ENCODE results near the gene EXO5. TPM values are rescaled to one million over a fixed set of nuclear protein-coding genes. Genes with fewer than 3 reads are reported as not detected.
A peak's percentile ranks its signal among the peaks of the same experiment; 100 is the strongest.
"Not testable (repeated sequence)": the region's sequence is repeated elsewhere in the genome, so short reads cannot be mapped to it uniquely, and the experiment has no call there.

The EXO5 gene
- total RNA-seq, 4 donors from 2014 or later: 0.95 to 3.1 (median 1.7) TPM

DNA sequence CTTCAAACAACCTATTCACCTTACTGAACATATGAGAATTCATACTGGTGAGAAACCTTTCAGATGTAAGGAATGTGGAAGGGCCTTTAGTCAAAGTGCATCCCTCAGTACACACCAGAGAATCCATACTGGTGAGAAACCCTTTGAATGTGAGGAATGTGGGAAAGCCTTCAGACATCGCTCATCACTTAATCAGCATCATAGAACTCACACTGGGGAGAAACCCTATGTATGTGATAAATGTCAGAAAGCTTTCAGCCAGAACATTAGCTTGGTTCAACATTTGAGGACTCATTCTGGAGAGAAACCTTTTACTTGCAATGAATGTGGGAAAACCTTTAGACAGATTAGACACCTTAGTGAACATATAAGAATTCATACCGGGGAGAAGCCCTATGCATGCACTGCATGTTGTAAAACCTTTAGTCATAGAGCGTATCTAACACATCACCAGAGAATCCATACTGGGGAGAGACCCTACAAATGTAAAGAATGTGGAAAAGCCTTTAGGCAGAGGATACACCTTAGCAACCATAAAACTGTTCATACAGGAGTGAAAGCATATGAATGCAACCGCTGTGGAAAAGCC, 13.2 kb upstream of the EXO5 start:
- in situ Hi-C loops (cut with MboI; ENCODE audit: low sequenced_read_pairs in 4 of 4) (no loop called here), intact Hi-C loops (cut with DNase I; ENCODE audit: low total_unique reads) (no loop called here)
- ATAC-seq (no peak), DNase-seq (no peak)
- no peak overlapping the region for H3K27ac ChIP-seq
- no peaks in the 10 kb centered on the region for H3K4me1 ChIP-seq
- peaks cover 6 to 35% (median 16%) of the 10 kb centered on the region in 3 donors for H3K9me3 ChIP-seq
- H3K36me3 ChIP-seq: peaks cover 0 to 68% of the 10 kb centered on the region in 2 donors
- H3K4me3 ChIP-seq: peak overlapping the region in 1 of 4 donors; percentile 2
- TF ChIP-seq, protein P1, sequence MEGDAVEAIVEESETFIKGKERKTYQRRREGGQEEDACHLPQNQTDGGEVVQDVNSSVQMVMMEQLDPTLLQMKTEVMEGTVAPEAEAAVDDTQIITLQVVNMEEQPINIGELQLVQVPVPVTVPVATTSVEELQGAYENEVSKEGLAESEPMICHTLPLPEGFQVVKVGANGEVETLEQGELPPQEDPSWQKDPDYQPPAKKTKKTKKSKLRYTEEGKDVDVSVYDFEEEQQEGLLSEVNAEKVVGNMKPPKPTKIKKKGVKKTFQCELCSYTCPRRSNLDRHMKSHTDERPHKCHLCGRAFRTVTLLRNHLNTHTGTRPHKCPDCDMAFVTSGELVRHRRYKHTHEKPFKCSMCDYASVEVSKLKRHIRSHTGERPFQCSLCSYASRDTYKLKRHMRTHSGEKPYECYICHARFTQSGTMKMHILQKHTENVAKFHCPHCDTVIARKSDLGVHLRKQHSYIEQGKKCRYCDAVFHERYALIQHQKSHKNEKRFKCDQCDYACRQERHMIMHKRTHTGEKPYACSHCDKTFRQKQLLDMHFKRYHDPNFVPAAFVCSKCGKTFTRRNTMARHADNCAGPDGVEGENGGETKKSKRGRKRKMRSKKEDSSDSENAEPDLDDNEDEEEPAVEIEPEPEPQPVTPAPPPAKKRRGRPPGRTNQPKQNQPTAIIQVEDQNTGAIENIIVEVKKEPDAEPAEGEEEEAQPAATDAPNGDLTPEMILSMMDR (IDR thresholded peaks at IDR 0.05 in 4 of 5, conservative IDR thresholded peaks at IDR 0.05 in 1 of 5): no peak
- no peak for TF ChIP-seq POLR2A (IDR thresholded peaks at IDR 0.05)
- H3K27me3 ChIP-seq: no peaks in the 10 kb centered on the region

DNA sequence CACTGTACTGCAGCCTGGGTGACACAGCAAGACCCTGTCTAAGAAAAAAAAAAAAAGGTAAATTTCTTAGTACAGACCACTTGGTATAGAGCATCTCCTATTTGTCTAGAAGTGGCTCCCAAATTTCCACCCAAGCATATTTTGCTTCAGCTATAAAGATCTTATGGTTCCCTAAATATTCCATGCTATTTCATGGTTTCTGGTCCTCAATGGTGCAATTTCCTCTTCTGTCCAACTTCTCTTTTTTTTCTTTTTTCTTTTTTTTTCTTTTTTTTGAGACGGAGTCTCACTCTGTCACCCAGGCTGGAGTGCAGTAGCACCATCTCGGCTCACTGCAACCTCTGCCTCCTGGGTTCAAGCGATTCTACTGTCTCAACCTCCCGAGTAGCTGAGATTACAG, 5.9 kb upstream of the EXO5 start:
- in situ Hi-C loops (cut with MboI; ENCODE audit: low sequenced_read_pairs in 4 of 4); intact Hi-C loops (cut with DNase I; ENCODE audit: low total_unique reads); H3K4me1 ChIP-seq; DNase-seq; H3K27ac ChIP-seq; ATAC-seq; H3K4me3 ChIP-seq; H3K27me3 ChIP-seq; H3K9me3 ChIP-seq: not testable (repeated sequence)
- peaks cover 0 to 17% of the 10 kb centered on the region in 2 donors for H3K36me3 ChIP-seq

DNA sequence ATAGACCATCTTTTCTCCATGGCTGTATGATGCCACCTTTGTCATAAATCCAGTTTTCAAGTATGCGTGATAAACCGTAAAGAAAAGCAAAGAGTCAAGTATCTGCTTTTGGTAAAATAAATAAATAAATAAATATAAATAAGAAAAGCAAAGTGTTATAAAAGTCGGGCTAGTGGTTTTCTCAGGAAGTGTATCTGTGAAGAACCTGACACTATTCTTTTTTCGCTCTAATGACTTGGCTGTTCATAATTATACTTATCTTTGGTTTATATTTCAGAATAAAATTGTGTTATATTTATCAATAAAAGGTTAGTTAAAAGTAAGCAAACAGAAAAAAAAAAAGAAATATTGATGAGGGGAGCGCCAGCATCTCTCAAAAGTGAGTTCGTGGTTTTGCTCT, 594 bp upstream of the EXO5 start:
- intact Hi-C loops (cut with DNase I; ENCODE audit: low total_unique reads): loop anchor here (1.0 kb wide), 1 partner anchor 58 kb away; the partner anchor contains the start of gene ZFP69B
- in situ Hi-C loops (cut with MboI; ENCODE audit: low sequenced_read_pairs in 4 of 4): no loop called here
- Histone ChIP-seq H3K27me3 (no peaks in the 10 kb centered on the region), H3K36me3 (no peaks in the 10 kb centered on the region), H3K9me3 (no peaks in the 10 kb centered on the region), H3K4me3 (peak overlapping the region; percentile 79 to 89 (median 82)), H3K4me1 (peaks cover 5 to 9% of the 10 kb centered on the region in 2 donors), H3K27ac (peak overlapping the region; percentile 74 to 79 (median 76))
- ATAC-seq (no peak), DNase-seq (no peak)
- TF ChIP-seq POLR2A (IDR thresholded peaks at IDR 0.05): no peak
- TF ChIP-seq, protein P1 (IDR thresholded peaks at IDR 0.05 in 4 of 5, conservative IDR thresholded peaks at IDR 0.05 in 1 of 5): no peak

DNA sequence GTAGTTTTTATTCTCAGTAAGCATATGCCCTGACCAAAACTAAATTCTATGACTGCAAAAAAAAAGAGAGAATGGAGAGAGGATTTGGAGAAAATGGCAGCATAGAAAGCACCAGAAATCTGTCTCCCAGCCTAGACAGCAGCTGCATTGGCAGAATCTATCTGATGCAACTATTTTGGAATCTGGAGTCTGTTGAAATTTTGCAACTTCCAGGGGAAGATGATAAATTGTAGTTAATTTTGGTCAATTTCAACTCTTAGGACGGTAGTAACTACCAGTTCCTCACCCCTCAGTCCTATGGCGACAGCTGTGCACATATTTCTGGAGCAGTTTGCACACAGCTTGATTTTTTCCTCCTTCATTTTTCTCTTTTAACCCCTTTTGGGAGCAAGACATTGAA, 10.9 kb downstream of the EXO5 start:
- Histone ChIP-seq H3K27ac (no peak overlapping the region), H3K36me3 (peaks cover 0 to 15% of the 10 kb centered on the region in 2 donors), H3K9me3 (no peaks in the 10 kb centered on the region), H3K27me3 (no peaks in the 10 kb centered on the region), H3K4me1 (no peaks in the 10 kb centered on the region), H3K4me3 (no peak overlapping the region)
- TF ChIP-seq, protein P1 (IDR thresholded peaks at IDR 0.05 in 4 of 5, conservative IDR thresholded peaks at IDR 0.05 in 1 of 5): no peak
- no peak for TF ChIP-seq POLR2A (IDR thresholded peaks at IDR 0.05)
- intact Hi-C loops (cut with DNase I; ENCODE audit: low total_unique reads) (no loop called here), in situ Hi-C loops (cut with MboI; ENCODE audit: low sequenced_read_pairs in 4 of 4) (no loop called here)
- DNase-seq (no peak), ATAC-seq (no peak)

DNA sequence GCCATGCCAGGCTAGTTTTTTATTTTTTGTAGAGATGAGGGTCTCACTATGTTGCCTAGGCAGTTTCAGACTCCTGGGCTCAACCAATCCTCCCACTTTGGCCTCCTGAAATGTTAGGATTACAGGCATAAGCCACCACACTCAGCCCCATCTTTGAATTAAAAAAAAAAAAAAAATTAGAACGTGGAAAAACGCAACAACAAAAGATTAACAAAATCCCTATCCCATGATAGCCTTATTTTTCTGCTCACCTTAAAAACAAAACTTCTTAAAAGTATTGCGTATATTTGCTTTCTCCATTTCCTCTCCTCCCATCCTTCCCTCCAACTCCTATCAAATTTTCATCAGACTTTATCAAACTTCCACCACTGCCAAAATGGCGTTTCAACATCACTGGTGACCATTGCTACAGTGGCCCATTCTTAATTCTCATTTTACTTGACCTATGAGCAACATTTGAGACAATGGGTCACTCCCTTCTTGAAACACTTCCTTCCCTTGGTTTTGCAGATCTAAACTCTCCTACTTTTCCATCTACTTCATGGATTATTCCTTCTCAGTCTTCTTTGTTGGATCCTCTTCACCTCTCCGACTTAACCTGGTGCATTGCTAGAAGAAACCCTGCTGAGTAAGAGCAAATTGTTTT, 22.3 kb downstream of the EXO5 start:
- DNase-seq (no peak), ATAC-seq (peak in 1 of 2 donors; percentile 31)
- no peak for TF ChIP-seq POLR2A (IDR thresholded peaks at IDR 0.05)
- in situ Hi-C loops (cut with MboI; ENCODE audit: low sequenced_read_pairs in 4 of 4): no loop called here
- no peaks in the 10 kb centered on the region for H3K9me3 ChIP-seq
- intact Hi-C loops (cut with DNase I; ENCODE audit: low total_unique reads): no loop called here
- H3K27ac ChIP-seq: peak overlapping the region; percentile 77 to 89 (median 86)
- H3K36me3 ChIP-seq: no peaks in the 10 kb centered on the region
- H3K4me3 ChIP-seq: peak overlapping the region; percentile 59 to 80 (median 74)
- peaks cover 0 to 5% (median 0%) of the 10 kb centered on the region in 3 donors for H3K27me3 ChIP-seq
- H3K4me1 ChIP-seq: peaks cover 11 to 19% of the 10 kb centered on the region in 2 donors

All from gastrocnemius medialis (tissue), 4 donors.